Stimulated activated CD4-positive, alpha-beta T cell treated with anti-CD3 and anti-CD28 coated beads, TNF-alpha, amount 100 ng/mL, for 1 hour (primary cell): ENCODE data around the gene ST8SIA4.
A peak's percentile ranks its signal among the peaks of the same experiment; 100 is the strongest.

Experiments
- DNase-seq, 3 donors: peaks; one replicate each; pipeline ENCODE4 v3.0.0-alpha.2; 2020; ENCODE audit warnings: low read depth in 3 of 3, low spot score in 1 of 3

The ST8SIA4 gene, protein sequence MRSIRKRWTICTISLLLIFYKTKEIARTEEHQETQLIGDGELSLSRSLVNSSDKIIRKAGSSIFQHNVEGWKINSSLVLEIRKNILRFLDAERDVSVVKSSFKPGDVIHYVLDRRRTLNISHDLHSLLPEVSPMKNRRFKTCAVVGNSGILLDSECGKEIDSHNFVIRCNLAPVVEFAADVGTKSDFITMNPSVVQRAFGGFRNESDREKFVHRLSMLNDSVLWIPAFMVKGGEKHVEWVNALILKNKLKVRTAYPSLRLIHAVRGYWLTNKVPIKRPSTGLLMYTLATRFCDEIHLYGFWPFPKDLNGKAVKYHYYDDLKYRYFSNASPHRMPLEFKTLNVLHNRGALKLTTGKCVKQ

DNA sequence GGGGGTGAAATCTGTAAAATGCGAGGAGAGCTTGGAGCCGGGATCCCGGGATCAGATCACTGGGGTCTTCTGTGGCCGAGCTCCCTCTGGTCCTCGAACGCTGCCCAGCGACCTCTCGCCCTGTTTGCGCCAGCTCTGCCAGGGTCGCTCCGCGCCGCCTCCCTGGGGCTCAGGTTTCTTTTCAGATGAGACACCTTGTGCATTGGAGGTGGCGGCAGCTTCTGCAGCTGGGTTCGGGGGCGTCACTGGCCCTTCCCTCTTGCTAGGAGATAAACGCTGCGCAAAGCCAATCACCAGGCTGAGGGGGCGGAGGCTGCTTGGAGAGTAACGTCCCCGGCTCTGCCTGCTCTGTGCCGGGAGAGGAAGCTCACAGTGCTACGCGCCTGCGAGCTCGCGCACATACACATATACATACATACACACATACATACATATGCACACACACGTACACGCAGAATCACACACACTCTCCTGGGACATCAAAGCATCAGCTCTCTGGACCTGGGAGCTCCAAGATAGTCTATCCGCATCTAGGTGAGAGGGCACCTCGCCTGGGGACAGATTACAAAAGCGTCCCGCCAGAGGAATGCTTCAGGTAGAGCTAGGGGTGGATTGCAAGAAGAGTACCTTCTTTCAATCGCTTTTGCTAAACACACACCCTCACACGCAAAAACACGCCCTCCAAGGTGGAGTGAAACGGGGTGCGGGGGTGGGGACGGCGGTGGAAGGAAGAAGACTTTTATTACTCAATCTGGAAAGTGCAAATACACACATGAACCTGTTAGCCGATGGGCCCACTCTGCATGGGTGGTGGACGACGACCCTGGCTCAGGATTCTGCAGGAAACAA, at the start of gene ST8SIA4:
Gene ST8SIA4 (minus strand): TSS at position 244 of the 849 bp plus-strand sequence. CDS start 327 bp downstream, outside the sequence.
- DNase-seq = peak; percentile 72 to 78 (median 74)

DNA sequence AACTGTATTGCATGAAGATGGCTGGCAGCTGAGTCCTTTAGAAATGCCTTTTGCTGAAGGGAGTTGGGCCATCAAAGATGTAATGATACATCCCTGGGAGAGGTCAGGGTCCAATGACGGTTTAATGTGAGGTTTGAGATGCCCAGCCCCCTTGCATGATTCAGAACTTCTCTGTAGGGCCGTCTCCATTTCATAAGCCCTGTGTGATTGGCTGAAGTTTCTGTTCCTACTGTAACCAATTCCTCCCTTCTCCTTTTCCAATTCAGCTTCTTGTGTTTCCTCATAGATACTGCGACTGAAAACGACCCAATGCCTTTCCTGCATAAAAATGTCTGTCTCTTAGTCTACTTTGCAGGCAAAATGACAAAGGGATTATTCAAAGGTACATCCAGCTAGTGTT, 47.9 kb upstream of the ST8SIA4 start:
- DNase-seq = no peak

DNA sequence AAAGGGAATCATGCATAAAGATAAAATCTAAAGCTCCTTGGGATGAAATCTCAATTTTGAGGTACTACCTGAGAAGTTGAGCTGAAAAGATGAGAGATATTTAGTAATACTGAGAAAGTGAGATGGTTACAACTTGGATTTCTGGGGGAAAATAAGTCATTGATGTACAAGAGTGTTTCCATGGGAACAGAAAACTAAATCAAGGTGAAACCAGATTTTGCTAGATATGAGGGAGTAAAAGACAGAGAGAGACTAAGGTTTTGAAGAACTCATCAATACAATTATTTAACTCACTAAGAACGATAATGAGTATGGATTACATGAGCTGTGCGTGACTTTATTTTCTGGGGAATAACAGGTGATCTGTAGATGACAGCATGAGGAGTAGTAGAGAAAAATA, 10.2 kb upstream of the ST8SIA4 start:
- DNase-seq = no peak

DNA sequence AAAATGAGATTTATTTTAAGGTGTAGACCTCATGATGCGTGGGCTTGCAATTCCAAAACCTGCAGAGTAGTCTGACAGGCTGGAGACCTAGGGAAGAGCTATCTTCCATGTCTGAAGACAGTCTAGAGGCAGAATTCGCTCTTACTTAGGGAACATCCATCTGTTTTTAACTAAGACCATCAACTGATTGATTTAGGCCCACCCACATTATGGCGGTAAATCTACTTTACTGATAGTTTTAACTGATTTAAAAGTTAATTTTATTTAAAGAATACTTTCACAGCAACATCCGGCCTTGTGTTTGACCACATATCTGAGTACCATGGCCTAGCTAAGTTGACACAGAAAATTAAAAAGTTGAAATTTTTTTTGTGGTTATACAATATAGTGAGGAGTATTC, 6.0 kb upstream of the ST8SIA4 start:
- no peak for DNase-seq

DNA sequence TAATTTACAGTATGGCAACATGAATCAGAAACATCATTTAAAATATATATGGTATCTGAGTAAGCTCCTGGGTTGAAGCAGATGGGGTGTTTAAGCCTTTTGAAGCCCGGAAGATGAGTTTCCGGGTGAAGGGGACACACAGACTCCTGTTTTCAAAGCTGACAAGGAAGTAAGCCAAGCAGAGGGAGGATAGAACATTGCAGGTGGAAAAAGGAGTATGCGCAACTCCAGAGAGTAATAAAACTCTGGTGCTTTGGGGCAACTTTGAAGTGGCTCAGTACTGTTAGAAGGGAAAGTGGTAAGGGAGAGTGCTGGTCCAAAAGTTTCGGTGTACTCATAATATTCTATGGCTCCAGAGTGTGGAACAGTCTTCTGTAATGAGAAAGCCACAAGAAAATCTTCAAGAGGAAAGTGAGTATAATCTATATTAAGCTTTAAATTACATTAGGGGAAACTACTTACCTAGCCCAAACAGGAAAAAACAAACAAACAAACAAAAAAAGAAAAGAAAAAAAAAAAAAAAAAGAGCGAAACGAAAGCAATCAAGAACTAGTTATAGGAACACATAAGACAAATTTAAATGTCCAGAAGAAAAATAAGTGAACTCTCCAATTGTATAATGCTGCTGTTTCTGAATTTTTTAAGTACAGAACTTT, 2.3 kb upstream of the ST8SIA4 start:
- no peak for DNase-seq

DNA sequence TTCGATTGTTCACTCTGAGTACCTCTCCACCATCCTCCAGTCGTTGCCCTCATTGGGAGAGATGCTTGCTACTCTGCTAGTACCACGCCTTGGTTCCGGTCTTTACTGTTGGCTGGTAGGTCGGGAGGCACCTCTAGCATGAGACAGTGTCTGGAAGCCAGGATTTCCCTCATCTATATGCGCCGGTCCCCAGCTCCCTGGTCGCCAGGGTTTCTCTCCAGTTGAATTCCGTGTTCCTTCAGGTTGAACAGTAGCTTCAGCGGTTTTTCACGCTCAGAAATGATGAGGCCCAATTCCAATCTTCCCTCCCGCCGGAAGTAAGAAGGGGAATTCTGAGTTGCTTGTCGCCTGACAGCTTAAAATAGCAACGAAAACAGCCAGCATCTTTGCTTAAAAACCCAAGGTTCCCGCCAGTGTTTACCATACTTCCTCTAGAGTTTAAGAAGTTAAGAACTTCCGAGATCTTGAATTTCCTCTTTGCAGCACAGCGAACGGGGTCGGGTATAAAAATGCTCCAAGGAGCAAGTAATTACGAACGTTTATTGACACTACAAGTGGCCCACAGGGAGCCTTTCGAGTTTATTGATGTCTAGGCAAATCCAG, 1.3 kb upstream of the ST8SIA4 start:
- no peak for DNase-seq

DNA sequence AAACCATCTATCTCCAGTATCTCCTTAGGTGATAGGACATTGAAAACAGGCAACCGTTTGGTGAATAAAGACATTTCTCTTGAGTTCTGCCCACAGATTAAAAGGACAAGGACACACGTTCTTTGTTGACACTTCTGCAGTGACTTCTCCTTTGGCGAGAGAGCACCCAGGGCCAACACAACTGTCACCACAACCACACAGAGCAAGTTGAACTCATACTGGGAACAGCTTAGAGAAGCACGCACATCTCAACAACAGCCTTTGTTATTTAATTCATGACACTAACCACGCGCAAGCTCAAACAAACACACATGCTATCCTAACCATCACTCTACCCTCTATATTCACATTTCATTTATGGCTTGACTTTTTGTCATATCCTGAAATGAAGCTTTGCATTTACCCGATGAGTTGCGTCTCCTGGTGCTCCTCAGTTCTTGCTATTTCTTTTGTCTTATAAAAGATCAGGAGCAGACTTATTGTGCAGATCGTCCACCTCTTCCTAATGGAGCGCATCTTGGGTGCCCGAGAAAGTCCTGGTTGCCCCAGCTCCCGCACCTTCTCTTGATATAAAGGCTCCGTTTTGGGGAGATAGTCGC, 543 bp downstream of the ST8SIA4 start:
- DNase-seq = no peak

DNA sequence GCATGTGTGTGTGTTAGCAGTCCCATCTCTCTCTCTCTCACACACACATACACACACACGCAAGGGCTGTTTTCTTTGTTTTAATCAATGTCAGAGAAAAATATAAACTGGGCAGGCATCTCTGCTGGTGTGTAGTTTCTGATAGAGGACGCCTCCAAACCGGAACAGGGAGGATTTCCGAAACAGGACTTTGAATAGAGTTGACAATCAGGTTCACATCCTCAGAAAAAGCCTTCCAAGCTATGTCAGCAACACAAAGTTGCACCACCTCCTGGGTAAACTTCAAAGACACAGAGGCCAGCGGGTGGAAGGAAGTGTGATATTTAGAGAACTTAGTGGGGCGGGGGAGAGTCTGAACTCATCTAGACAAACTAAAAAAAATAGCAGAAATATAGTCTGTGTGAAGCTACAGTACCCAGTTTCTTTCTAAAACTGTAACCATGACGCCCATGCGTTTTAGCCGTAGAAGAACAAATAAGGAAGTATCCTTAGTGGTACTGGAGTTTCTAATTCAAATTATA, 1.2 kb downstream of the ST8SIA4 start:
- DNase-seq = no peak

DNA sequence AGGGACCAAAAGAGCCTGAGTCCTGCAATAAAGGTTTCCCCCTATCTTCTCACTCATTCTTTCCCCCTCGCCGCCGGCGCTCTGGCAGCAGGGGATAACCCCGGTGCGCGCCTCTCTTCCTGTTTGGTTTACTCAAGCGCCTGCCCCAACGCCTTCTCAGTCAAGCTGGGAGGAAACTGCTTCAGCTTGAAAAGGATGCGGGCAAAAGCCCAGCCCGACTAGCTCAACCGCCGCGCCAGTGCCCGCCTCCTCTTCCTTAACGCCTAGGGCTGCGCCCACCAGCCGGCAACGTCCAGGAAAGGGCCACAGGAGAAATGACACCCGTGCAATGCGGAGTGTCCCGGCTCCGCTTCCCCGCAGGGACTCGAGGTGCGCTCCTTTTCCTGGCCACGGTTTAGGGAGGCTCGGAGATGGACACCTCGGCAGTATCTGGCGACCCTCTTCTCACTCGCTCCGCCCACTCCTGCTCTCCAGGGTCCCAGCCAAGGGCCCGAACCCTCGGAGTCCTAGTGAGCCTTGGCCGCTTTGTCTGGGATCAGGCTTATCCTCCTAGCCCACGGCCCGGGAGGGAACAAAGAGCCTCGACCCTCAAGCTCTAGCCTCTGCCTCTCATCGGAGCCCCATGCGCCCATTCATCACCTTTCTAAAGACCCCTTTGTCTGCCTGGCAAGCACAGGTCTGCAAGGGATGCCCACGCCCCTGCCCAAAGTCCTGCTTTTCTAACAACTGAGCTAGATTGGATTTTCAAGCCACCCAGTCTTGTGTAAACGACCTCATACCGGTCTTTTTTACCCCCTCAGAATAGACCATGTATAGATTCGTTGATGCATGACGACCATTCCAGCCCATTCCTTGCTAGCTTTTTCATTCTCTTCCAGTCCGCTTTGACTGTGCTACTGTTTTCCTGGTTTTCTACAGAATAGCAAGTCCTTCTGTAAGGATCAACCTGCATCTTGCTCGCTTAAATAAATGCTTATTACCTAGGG, 2.0 kb downstream of the ST8SIA4 start:
- peak; percentile 78 to 87 (median 83) for DNase-seq

DNA sequence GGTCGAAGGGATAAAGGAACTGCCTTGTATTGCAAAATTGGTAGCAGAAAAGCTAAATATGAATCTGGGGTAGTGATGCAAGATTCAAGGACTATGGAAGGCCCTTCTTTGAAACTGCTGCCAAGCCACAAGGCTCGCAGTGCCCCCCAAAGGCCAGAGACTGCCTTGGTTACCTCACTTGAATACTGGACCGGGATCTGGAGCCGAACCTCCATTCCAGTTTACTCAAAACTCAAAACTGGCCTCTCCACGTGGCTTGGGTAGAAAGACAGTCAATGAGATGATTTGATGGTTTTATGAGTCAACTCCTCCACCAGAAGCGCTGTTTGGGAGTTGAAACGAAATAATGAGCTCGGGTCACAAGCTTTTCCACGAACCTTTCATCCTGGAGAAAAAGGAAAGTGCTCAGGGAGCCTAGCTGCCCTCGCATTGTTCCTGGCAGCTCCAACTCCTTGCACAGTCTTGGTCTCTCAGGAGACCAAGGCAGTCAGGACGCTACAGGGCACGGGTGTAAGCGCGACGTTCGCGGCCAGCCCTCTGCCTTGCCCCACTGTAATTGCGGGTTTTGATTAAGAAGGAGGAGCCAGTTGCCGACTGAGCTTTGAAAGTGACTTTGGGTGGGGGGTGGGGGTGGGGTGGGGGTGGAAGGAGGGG, 2.8 kb downstream of the ST8SIA4 start:
- DNase-seq = no peak

DNA sequence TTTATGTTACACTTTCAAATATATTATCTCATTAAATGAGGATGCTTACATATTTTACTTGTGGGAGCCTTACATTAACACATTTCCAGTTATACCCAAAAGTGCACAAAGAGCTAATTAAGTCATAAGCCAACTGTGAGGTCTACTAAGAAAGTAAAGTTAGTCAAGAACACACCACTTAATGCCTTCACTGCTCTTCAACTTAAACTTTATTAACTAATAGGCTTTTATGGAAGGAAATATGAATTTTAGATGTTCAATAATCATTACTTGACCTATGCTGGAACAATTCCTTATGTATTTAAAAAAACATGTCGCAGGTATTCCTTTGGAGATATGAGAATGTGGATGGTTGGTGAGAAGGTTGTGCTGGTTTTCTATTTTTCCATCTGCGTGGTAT, 3.4 kb downstream of the ST8SIA4 start:
- DNase-seq = no peak

DNA sequence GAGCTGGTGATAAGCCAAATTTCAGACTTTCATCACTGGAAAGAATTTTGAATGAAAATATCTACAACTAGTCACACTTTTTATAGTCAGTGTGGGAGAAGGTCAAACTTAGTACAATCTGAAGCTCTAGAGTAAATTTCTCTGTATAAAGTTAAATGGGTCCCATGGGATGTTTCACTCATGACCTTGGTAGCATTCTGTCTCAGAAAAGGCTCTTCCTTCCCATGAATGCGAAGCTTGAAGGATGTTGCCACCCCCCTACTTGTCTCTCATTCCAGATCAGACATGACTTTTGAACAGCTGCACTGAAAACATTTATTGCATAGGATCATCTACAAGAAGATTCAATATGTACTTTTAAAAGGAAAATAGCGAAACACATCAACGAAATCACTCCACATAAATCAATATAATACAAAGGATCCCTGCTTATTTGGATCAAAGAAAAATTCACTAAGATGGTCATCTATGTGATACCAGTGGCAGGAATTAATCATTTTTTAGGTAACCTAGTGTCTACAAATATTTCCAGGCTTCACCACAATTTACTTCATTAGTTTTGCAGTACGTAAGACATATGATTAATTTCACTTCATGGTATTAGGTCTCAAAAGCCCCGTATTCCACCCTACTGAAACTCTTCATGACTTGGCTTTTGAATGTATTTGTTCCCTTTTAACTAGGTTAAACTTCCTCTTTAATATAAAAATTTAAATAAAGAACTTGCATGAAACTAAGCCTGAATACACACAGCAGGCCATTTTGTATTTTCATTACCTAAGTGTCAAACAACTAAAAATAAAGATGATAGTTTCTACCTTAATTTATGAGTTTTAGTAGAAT, 4.4 kb downstream of the ST8SIA4 start:
- DNase-seq = no peak

DNA sequence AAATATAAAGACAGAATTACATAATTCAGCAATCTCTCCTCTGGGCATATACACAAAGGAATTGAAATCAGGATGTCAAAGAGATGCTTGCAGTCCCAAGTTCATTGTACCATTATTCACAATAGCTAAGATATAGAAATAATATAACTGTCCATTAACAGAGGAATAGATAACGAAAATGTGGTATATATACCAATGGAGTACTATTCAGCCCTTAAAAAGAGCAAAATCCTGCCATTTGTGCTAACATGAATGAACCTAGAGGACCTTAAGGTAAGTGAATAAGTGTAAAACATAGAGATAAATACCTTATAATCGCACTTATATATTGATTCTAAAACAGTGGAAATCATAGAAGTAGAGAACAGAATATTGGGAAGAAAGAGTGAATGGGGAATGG, 7.0 kb downstream of the ST8SIA4 start:
- no peak for DNase-seq

DNA sequence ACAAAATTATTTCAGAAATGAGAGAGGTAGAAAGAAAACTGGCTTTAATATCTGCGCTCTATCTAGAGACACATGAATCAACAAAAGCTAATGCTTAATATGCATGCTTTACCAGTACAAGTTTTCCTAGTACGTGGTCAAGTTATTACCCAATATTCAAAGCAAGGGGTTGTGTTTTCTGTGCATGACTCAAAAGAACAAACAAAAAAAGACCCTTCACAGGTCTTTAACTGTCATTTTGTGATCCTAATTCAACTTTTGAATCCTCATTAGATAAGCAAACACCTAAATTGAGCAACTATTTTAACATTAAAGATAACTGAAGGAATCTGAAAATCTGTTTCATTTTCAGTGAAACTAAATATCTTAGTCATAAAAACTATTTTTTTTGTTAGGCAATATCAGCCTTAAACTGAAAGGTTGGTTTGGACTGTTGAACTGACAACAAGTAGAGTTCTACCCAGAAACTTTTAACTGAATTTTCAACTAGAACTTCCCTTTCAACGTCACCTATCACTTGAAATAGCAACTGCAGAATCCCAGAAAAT, 12.5 kb downstream of the ST8SIA4 start:
- DNase-seq = no peak

DNA sequence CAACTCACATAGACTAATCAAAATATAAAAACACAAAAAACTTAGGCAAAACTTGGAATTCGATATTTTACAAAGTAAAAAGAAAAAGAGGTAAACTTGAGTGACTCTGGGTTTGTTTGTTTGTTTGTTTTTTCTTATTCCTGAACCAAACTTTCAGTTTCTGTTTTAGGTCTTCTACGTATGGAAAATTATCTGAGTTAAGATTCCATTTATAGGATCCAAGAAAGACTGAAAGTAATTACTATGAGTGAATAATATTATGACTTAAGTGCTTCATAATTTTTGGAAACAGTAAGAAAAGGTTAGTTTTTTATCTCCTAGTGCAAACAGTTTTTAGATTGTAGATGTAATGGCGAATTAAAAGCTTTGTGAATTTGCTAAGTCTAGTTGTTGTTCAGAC, 13.2 kb downstream of the ST8SIA4 start:
- no peak for DNase-seq

DNA sequence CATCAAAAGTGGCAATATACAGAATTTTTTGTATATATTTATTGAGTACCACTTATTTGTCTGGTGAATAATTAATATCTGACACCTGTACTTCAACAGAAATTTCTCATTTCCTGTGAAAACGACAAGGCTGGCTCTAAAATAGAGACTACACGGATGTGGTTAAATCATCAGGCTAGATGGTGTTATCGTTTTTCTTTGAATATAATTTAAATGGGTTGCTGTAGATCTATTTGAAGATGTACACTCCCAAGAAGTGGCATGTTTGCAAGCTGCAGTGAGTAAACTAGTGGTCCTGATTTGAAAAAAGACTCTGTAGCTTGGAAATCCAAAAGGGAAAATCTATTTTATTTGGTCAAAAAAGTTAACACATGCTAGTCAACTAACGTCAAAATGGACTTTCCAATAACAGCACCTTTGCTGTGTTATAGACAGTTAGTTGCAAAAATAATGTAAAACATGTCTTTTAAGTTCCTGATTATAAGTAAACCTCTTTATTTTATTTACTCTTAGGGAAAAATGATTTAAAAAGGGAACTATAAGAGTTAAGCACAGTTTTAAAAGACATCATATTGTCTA, 13.8 kb downstream of the ST8SIA4 start:
- no peak for DNase-seq

DNA sequence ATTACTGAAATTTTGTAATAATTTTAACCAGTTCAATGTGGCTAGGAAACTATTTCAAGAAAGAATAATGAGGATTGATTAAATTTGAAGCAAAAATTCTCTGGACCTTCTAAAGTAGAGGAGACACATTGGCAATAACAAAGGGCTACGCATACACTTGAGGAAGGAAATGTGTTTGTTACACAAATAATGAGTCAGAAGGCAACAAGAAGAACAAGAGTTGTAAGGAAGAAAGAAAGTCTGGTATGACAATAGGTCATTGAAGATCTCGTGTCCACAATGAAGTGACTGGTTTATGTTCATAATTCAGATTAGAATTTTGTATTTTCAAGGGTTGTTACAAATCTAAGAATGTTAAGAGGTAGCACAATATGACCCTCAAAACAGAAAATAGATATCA, 25.8 kb downstream of the ST8SIA4 start:
- DNase-seq = no peak
